GM12891 (cell line): Measurements from ENCODE around the gene FBXO33.

Experiments
- DNase-seq: peaks from one replicate; pipeline ENCODE4 v3.0.0; 2011; ENCODE audit warnings: low spot score; ENCODE audit not compliant: insufficient read length
- FAIRE-seq: peaks from 2 replicates; lab custom pipeline; 2011; peaks lifted over from hg19 to GRCh38; lab: Jason Lieb, UNC
- PAX5 ChIP-seq: IDR thresholded peaks from 2 replicates; pipeline ENCODE4 v1.6.1; 2011; ENCODE audit warnings: low read length, moderate library complexity, mild to moderate bottlenecking; ENCODE audit not compliant: insufficient read depth, severe bottlenecking
- POLR2A ChIP-seq: IDR thresholded peaks from 2 replicates; pipeline ENCODE4 v1.6.1; 2011; ENCODE audit warnings: low read depth, low read length, control low read depth
- POLR2AphosphoS5 ChIP-seq: IDR thresholded peaks from 2 replicates; pipeline ENCODE4 v1.6.1; 2011; ENCODE audit warnings: low read depth, low read length, control low read depth
- POU2F2 ChIP-seq: IDR thresholded peaks from 2 replicates; pipeline ENCODE4 v1.6.1; 2011; ENCODE audit warnings: low read depth, mild to moderate bottlenecking, control low read depth, low read length, moderate library complexity
- SPI1 ChIP-seq: IDR thresholded peaks from 2 replicates; pipeline ENCODE4 v1.6.1; 2011; ENCODE audit warnings: low read depth, low read length, control low read depth
- TAF1 ChIP-seq: IDR thresholded peaks from 2 replicates; pipeline ENCODE4 v1.6.1; 2011; ENCODE audit warnings: low read depth, low read length, control low read depth

FBXO33 gene

DNA sequence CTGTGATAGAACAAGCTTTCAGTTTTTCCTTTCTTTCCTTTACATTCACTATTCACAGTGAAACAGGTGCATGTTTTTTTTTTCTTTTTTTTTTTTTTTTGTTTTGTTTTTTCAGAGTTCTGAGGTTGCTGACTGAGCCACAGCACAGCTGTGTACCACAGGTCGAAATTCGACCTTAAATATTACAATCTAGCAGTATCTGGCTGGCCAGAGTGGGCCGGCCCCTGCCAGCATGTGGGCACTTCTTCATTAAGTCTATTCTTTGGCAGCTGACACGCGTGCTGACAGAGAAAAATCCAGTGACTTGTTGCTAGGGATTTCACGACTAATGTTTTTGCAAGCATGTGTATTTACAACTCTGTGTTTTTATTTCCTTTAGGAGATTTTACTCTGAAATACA is 33.9 kb downstream of the FBXO33 start:
- FAIRE-seq, result no peak
- DNase-seq, result no peak
- TF ChIP-seq POU2F2, result no peak
- no peak for TF ChIP-seq PAX5
- TF ChIP-seq POLR2AphosphoS5, result no peak
- TF ChIP-seq TAF1, result no peak
- TF ChIP-seq SPI1, result no peak
- TF ChIP-seq POLR2A, result no peak

DNA sequence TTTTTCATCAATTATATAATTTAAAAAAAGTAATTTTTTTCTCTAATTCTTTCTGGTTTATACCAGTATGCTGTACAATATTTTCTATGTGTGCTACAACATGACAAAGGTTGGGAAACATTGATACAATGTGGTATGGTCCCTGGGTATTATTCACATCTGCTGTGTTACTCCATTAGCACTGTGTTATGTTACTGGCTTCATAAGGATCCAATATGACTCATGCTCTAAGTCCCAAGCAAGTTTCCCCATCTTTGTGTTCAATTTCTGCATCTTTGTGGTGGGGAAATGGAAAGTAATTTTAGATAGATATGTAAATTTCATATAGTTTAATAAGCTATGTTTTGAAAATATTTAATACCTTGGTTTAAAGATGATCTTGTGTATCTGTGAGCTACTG is 35.8 kb downstream of the FBXO33 start:
- DNase-seq (no peak), FAIRE-seq (no peak)
- TF ChIP-seq POLR2AphosphoS5 (no peak), POU2F2 (no peak), TAF1 (no peak), SPI1 (no peak), POLR2A (no peak), PAX5 (no peak)

DNA sequence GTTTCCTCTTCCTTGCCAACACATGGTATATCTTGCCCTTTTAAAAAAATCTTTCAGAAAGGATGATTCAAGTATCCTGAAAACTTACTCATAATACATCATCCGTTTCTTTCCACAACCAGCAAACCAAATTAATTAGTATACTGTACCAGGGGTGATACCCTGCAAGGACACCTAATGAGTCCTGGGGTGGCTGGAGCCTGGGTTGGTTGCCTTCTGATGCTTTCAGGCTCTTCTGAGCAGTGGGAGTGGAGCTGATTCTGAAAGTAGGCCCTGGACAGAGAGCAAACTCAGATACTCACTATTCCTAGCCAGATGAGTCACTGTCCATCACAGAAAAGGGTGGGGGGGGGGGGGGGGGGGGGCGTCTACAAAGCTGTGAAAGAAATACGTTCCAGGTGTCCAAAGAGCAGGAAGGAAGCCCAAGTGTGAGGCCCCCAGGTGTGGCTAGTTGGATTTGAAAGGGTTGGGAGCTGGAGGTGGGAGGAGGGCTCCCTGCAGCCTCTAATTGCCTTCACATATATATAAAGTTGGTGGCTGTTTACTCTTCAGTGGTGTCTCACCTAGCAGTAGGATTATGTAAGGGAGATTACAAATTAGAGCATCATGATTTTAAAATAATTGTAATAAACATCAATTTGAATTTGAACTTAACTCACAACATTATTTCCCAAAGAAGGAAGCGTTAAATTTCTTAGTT is 36.5 kb downstream of the FBXO33 start:
- DNase-seq, result no peak
- TF ChIP-seq POU2F2 (no peak), POLR2AphosphoS5 (no peak), TAF1 (no peak), POLR2A (no peak), PAX5 (no peak), SPI1 (no peak)
- FAIRE-seq, result no peak

DNA sequence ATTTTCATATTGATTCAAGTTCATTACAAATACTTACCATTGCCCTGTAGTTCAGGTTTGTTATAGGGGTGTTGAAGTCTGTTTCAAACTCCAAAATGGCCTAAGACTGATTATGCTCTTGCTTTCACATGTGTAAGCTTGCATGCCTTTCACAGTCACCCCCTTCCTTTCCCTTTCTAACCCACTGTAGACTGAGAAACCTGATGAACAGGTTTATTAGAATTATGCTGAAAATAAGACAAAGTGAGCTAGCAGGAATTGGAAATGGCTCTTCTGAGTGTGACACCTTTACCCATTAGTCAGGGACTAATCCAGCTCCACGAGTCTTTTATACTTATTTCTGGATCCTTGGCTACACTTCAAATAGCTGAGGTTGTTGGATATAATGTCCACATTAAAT is 38.9 kb downstream of the FBXO33 start:
- DNase-seq, result no peak
- TF ChIP-seq SPI1 (no peak), POLR2AphosphoS5 (no peak), TAF1 (no peak), POLR2A (no peak), POU2F2 (no peak), PAX5 (no peak)
- FAIRE-seq, result no peak

DNA sequence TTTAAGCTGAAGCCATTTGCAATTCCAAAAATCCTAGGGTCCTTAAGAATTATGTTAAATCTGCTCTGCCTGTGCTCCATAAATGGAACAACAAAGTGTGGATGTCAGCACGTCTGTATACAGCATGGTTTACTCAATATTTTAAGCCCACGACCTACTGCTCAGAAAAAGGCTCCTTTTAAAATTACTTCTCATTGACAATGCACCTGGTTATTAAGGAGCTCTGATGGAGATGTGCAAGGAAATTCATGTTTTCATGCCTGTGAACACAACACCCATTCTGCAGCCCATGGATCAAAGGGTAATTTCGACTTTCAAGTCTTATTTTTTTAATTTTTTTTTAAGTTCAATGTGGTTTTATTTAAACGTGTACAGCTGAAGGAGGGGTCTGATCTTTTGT is 48.1 kb downstream of the FBXO33 start:
- TF ChIP-seq PAX5 (no peak), POLR2AphosphoS5 (no peak), TAF1 (no peak), SPI1 (no peak), POLR2A (no peak), POU2F2 (no peak)
- no peak for DNase-seq
- no peak for FAIRE-seq

DNA sequence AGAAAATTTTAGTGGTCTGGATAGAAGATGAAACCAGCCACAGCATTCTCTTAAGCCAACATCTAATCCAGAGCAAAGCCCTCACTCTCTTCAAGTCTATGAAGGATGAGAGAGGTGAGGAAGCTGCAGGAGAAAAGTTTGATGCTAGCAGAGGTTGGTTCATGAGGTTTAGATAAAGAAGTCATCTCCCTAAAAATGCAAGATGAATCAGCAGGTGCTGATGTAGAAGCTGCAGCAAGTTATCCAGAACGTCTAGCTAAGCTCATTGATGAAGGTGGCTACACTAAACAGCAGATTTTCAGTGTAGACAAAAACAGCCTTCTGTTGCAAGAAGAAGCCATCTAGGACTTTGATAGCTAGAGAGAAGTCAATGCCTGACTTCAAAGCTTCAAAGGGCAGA is 48.5 kb downstream of the FBXO33 start:
- DNase-seq (no peak), FAIRE-seq (no peak)
- no peak for TF ChIP-seq POLR2AphosphoS5
- TF ChIP-seq POLR2A, result no peak
- TF ChIP-seq PAX5, result no peak
- TF ChIP-seq SPI1, result no peak
- no peak for TF ChIP-seq POU2F2
- TF ChIP-seq TAF1, result no peak

DNA sequence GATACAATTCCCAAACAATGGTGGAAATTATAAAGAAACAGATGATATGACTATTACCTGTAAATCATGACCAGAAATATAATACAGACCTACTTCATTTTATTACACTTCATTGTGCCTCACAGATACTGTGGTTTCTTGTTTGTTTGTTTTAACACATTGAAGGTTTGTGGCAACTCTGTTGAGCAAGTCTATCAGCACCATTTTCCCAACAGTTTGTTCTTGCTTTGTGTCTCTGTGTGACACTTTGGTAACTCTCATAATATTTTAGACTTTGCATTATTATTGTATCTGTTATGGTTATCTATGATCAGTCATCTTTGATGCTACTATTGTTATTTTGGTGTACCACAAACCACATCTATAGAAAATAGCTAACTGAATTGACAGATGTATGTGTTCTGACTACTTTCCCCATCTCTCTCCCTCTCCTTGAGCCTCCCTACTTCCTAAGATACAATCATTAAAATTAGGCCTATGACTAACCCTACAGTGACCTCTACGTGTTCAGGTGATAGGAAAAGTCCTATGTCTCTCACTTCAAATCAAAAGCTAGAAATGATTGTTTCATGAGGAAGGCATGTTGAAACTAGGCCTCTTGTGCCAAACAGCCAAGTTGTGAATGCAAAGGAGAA is 49.1 kb downstream of the FBXO33 start:
- FAIRE-seq, result peak; percentile 26
- no peak for TF ChIP-seq TAF1
- no peak for TF ChIP-seq PAX5
- TF ChIP-seq POU2F2, result no peak
- no peak for TF ChIP-seq POLR2A
- no peak for TF ChIP-seq POLR2AphosphoS5
- TF ChIP-seq SPI1, result no peak
- no peak for DNase-seq

DNA sequence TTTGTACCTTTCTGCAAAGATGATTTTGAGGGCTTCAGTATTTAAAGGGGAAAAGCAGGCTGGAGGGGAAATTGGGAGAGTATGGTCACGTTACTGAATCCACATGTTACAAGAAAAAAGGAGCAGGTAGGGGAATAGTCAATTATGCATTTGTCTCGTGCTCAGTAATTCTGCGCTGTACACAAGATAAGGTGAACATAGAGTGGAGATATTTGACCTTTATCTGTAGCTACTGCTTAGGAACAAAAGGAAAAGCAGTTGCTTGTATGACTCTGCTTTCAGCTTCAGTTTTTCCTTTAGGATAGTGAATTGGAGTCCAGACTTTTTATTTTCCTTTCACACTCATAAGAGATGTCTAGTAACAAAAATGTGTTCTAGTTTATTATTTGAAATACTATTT is 49.8 kb downstream of the FBXO33 start:
- DNase-seq (no peak), FAIRE-seq (no peak)
- no peak for TF ChIP-seq POLR2AphosphoS5
- TF ChIP-seq PAX5, result no peak
- no peak for TF ChIP-seq TAF1
- no peak for TF ChIP-seq POU2F2
- no peak for TF ChIP-seq SPI1
- no peak for TF ChIP-seq POLR2A

DNA sequence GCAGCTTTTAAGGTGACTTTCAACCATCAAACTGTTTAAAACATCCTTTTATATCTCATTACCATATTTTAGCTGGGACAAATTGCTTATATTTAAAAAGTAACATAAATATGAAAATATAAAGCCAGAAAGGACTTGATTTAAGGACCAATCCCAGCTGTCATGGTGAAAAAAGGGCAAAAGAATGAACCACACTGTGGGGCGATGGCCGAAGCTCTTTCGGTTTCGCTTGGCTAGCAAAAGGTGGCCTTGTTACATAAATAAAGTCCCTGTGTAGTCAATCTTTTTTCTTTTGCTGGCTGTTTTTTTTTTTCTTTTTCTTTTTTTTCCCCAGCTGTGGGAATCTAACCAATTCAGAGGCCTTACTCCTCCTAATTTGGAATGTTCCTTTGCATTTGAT is 50.9 kb downstream of the FBXO33 start:
- DNase-seq, result no peak
- FAIRE-seq, result no peak
- TF ChIP-seq POU2F2 (no peak), TAF1 (no peak), PAX5 (no peak)
